K562 (cell line): ENCODE data around the gene WNT3. TPM values are rescaled to one million over a fixed set of nuclear protein-coding genes. Genes with fewer than 3 reads are reported as not detected.
A peak's percentile ranks its signal among the peaks of the same experiment; 100 is the strongest.

Experiments
- CEBPG ChIP-seq, 3 experiments: fragments of 200-800 bp in 1 of 3; sonication (Bioruptor generic) in 1 of 3; sonication (generic) in 1 of 3; formaldehyde crosslinking in 1 of 3; IDR thresholded peaks in 2 of 3; conservative IDR thresholded peaks in 1 of 3; 2 replicates each; pipeline versions ENCODE4 v1.6.1 to v1.8.0; 2016 to 2022; ENCODE audit warnings: missing compliant biosample characterization in 2 of 3, missing genetic modification characterization in 2 of 3, mild to moderate bottlenecking in 1 of 3, missing genetic modification reagents in 1 of 3
- COPS2 ChIP-seq: fragments of 450-650 bp; conservative IDR thresholded peaks from 2 replicates; pipeline ENCODE4 v1.6.1; 2016; ENCODE audit warnings: mild to moderate bottlenecking, moderate library complexity
- JUND ChIP-seq, 2 experiments: IDR thresholded peaks; 2 replicates in 1 of 2; 3 replicates in 1 of 2; pipeline ENCODE4 v1.6.1; 2011; ENCODE audit warnings: borderline replicate concordance in 2 of 2, low read depth in 2 of 2, low read length in 2 of 2, improper control_type of control experiment in 1 of 2, missing biosample characterization in 1 of 2, missing genetic modification characterization in 1 of 2, missing genetic modification reagents in 1 of 2
- MNT ChIP-seq, 2 experiments: fragments of 450-650 bp; conservative IDR thresholded peaks; 2 replicates each; pipeline ENCODE4 v1.6.1; 2017; ENCODE audit warnings: mild to moderate bottlenecking in 2 of 2, moderate library complexity in 2 of 2
- NFIC ChIP-seq: fragments of 450-650 bp; IDR thresholded peaks from 2 replicates; pipeline ENCODE4 v1.6.1; 2017; ENCODE audit warnings: mild to moderate bottlenecking, inconsistent platforms
- NFIX ChIP-seq: fragments of 250-450 bp; sonication (Bioruptor Pico); IDR thresholded peaks from 2 replicates; pipeline ENCODE4 v1.4.0; 2020; ENCODE audit warnings: low read depth, mild to moderate bottlenecking, moderate library complexity
- POLR2AphosphoS5 ChIP-seq: IDR thresholded peaks from 2 replicates; pipeline ENCODE4 v1.6.1; 2011; ENCODE audit warnings: mild to moderate bottlenecking, low read depth, low read length, moderate library complexity; ENCODE audit not compliant: control insufficient read depth, insufficient read depth
- RBM17 ChIP-seq: fragments of 200-400 bp; formaldehyde crosslinking; IDR thresholded peaks from 2 replicates; pipeline ENCODE4 v1.6.1; 2017; ENCODE audit warnings: low read depth, mild to moderate bottlenecking, low read length, borderline replicate concordance
- SMARCE1 ChIP-seq: fragments of 450-650 bp; IDR thresholded peaks from 2 replicates; pipeline ENCODE4 v1.7.1; 2016; ENCODE audit warnings: mild to moderate bottlenecking
- VEZF1 ChIP-seq: fragments of 200-800 bp; sonication (Bioruptor generic); IDR thresholded peaks from 2 replicates; pipeline ENCODE4 v1.6.1; 2017; ENCODE audit warnings: missing genetic modification characterization, missing compliant biosample characterization
- ZBTB40 ChIP-seq, 2 experiments: fragments of 450-650 bp in 1 of 2; sonication (generic) in 1 of 2; formaldehyde crosslinking in 1 of 2; IDR thresholded peaks; 2 replicates each; pipeline versions ENCODE4 v1.7.1 to v1.9.0; 2016 to 2022; ENCODE audit warnings: inconsistent platforms in 1 of 2, mild to moderate bottlenecking in 1 of 2, missing genetic modification reagents in 1 of 2
- ZNF699 ChIP-seq: fragments of 250-450 bp; sonication (Bioruptor Pico); IDR thresholded peaks from 2 replicates; pipeline ENCODE4 v1.8.0; 2021; ENCODE audit warnings: mild to moderate bottlenecking, moderate library complexity; ENCODE audit not compliant: insufficient replicate concordance
- polyA plus RNA-seq, 8 experiments: library from polyadenylated mRNA; depleted of rRNA in 4 of 8; stranded (reverse) in 5 of 8; unstranded in 3 of 8; fragments of >200 nt; fragmentation: Nextera tagmentation in 2 of 8; fragmentation: Illumina TruSeq in 1 of 8; extraction: Ambion mirVana in 2 of 8; extraction: Trizol in 1 of 8; gene quantifications; 2 replicates each; pipeline versions ENCODE4 v1.2.1 to v1.2.3, GENCODE V29; 2011 to 2014; ENCODE audit warnings: inconsistent platforms in 1 of 8, missing spikeins in 1 of 8
- total RNA-seq, 7 experiments: library from RNA; depleted of rRNA in 6 of 7; stranded (reverse); fragments of >200 nt in 6 of 7; fragmentation: Illumina TruSeq in 2 of 7; extraction: Trizol in 2 of 7; gene quantifications; 2 replicates each; pipeline versions ENCODE4 v1.2.1 to v1.2.3, GENCODE V29; 2011 to 2021; ENCODE audit warnings: low replicate concordance in 1 of 7

WNT3 gene
- total and polyA plus RNA-seq, 9 of the 15 experiments (the other 6 are each of a cell fraction or from before 2014, with no cell fraction given) = 1.5 to 6.1 (median 3.3) TPM

- TF ChIP-seq ZBTB40 (IDR thresholded peaks at IDR 0.05) (no peak), ZBTB40 (CRISPR knock-in tag; IDR thresholded peaks at IDR 0.05) (no peak), VEZF1 (CRISPR knock-in tag) (peak; percentile 58; the same call in 1 of the 2 replicates), RBM17 (no peak), MNT (conservative IDR thresholded peaks at IDR 0.05) (peak in 1 of 2 experiments; percentile 46; a peak in 1 of 4 replicates), JUND (IDR thresholded peaks at IDR 0.05; ENCODE audit: borderline replicate concordance, low read depth, low read length) (peak; percentile 91), JUND (tag; IDR thresholded peaks at IDR 0.05; ENCODE audit: borderline replicate concordance, low read depth, low read length) (peak; percentile 83; the same call in 2 of the 3 replicates), POLR2AphosphoS5 (0 out of 2 replicates have a peak, but pooled peaks have one; percentile 21), SMARCE1 (peak; percentile 70), NFIX (CRISPR knock-in tag) (peak; percentile 98), CEBPG (CRISPR knock-in tag; IDR thresholded peaks at IDR 0.05) (peak; percentile 24; the same call in 1 of the 2 replicates), CEBPG (tag; conservative IDR thresholded peaks at IDR 0.05 in 1 of 2, IDR thresholded peaks at IDR 0.05 in 1 of 2) (0 out of 4 replicates have a peak, but pooled peaks of 1 of the 2 experiments have one; percentile 22), COPS2 (no peak), ZNF699 (CRISPR knock-in tag) (no peak), NFIC (peak; percentile 100)
Observed at GRCh38 chr17:46742565-46743270, 75.8 kb downstream of the WNT3 start (continued).
